B cell (primary cell): ENCODE measurements around the gene SFTPB. TPM values are rescaled to one million over a fixed set of nuclear protein-coding genes. Genes with fewer than 3 reads are reported as not detected.

Experiments
- ATAC-seq: fragments of 200-7000 bp; cut with Tn5 transposase; one replicate; pipeline ENCODE4 v1.10.0; 2021; ENCODE audit warnings: low read depth, mild to moderate bottlenecking, moderate number of reproducible peaks, moderate library complexity
- CTCF ChIA-PET: fragments of 350-600 bp; sonication (Branson Sonifier 250); formaldehyde crosslinking; loops from one replicate; lab custom pipeline; 2021; ENCODE audit warnings: antibody characterized with exemption, inconsistent platforms; lab: Charles Lee
- POLR2A ChIA-PET: fragments of 350-600 bp; sonication (Branson Sonifier 250); formaldehyde crosslinking; loops from one replicate; lab custom pipeline; 2021; ENCODE audit warnings: antibody characterized with exemption; lab: Charles Lee
- DNase-seq: peaks from one replicate; pipeline ENCODE4 v3.0.0; 2013
- H2AFZ ChIP-seq: 2 replicates; pipeline ENCODE4 v1.6.1; 2012; ENCODE audit warnings: mild to moderate bottlenecking, low read depth, low read length; ENCODE audit not compliant: insufficient read depth, poor library complexity, severe bottlenecking
- H3K27ac ChIP-seq, 2 donors: 1 replicate in 1 of 2; 2 replicates in 1 of 2; pipeline ENCODE4 v1.5.1; 2012 to 2013; ENCODE audit warnings: low read length in 2 of 2, mild to moderate bottlenecking in 2 of 2, moderate library complexity in 1 of 2
- H3K27me3 ChIP-seq, 4 experiments: fragments of 200-600 bp in 1 of 4; sonication (generic) in 1 of 4; replicated peaks in 1 of 4; 1 replicate in 2 of 4; 2 replicates in 2 of 4; pipeline versions ENCODE4 v1.6.1 to v1.7.0; 2013 to 2016; ENCODE audit warnings: low read length in 3 of 4, mild to moderate bottlenecking in 2 of 4, mixed read lengths in 1 of 4, moderate library complexity in 1 of 4; ENCODE audit not compliant: insufficient read depth in 4 of 4, control insufficient read depth in 3 of 4; ENCODE audit errors: control extremely low read depth in 1 of 4
- H3K36me3 ChIP-seq, 2 experiments: replicated peaks in 1 of 2; 1 replicate in 1 of 2; 2 replicates in 1 of 2; pipeline versions ENCODE4 v1.6.1 to v1.7.1; 2013; ENCODE audit warnings: low read length in 1 of 2; ENCODE audit not compliant: insufficient read depth in 2 of 2, control insufficient read depth in 1 of 2; ENCODE audit errors: control extremely low read depth in 1 of 2, extremely low read depth in 1 of 2
- H3K4me1 ChIP-seq, 2 donors: fragments of 200-600 bp in 1 of 2; sonication (generic) in 1 of 2; 1 replicate in 1 of 2; 2 replicates in 1 of 2; pipeline versions ENCODE4 v1.5.1 to v1.6.1; 2013 to 2017; ENCODE audit warnings: low read length in 2 of 2; ENCODE audit not compliant: control insufficient read depth in 2 of 2, insufficient read depth in 2 of 2
- H3K4me2 ChIP-seq: replicated peaks from 2 replicates; pipeline ENCODE3; 2012; ENCODE audit warnings: mild to moderate bottlenecking, low read depth, low read length; ENCODE audit not compliant: poor library complexity, severe bottlenecking
- H3K4me3 ChIP-seq, 5 experiments: fragments of 200-600 bp in 1 of 5; sonication (generic) in 1 of 5; 1 replicate in 3 of 5; 2 replicates in 2 of 5; pipeline versions ENCODE4 v1.5.1 to v1.7.0; 2011 to 2016; ENCODE audit warnings: low read length in 4 of 5, mild to moderate bottlenecking in 4 of 5, low read depth in 2 of 5, control low read depth in 1 of 5, moderate library complexity in 1 of 5; ENCODE audit not compliant: insufficient read depth in 1 of 5; ENCODE audit errors: control extremely low read depth in 1 of 5, extremely low read depth in 1 of 5
- H3K79me2 ChIP-seq: fragments of 200-600 bp; sonication (generic); one replicate; pipeline ENCODE4 v1.6.0; 2016; ENCODE audit warnings: low read length; ENCODE audit not compliant: control insufficient read depth, insufficient read depth
- H3K9ac ChIP-seq: fragments of 200-600 bp; sonication (generic); 2 replicates; pipeline ENCODE4 v1.6.1; 2017; ENCODE audit warnings: mild to moderate bottlenecking, low read length, moderate library complexity
- H3K9me3 ChIP-seq, 3 donors: one replicate each; pipeline versions ENCODE4 v1.6.1 to v1.7.1; 2013; ENCODE audit warnings: low read length in 2 of 3; ENCODE audit not compliant: control insufficient read depth in 2 of 3, insufficient read depth in 1 of 3; ENCODE audit errors: control extremely low read depth in 1 of 3
- H4K20me1 ChIP-seq: 2 replicates; pipeline ENCODE4 v1.6.0; 2012; ENCODE audit warnings: mild to moderate bottlenecking, low read length; ENCODE audit not compliant: insufficient read depth, control insufficient read depth, poor library complexity, severe bottlenecking
- H3K27ac Mint-ChIP-seq: one replicate; pipeline ENCODE4 v1.8.0; 2021; ENCODE audit warnings: mixed read lengths
- H3K27me3 Mint-ChIP-seq: one replicate; pipeline ENCODE4 v1.8.0; 2021; ENCODE audit warnings: mixed read lengths
- H3K4me1 Mint-ChIP-seq: one replicate; pipeline ENCODE4 v1.8.0; 2021; ENCODE audit warnings: mixed read lengths
- H3K4me3 Mint-ChIP-seq: one replicate; pipeline ENCODE4 v1.8.0; 2021; ENCODE audit warnings: mixed read lengths
- H3K9me3 Mint-ChIP-seq: one replicate; pipeline ENCODE4 v1.8.0; 2022; ENCODE audit warnings: mixed read lengths; ENCODE audit not compliant: insufficient read depth
- CTCF ChIP-seq: fragments of 200-600 bp; IDR thresholded peaks from one replicate; pipeline ENCODE4 v1.8.0; 2022; ENCODE audit warnings: antibody characterized with exemption, mild to moderate bottlenecking
- EZH2 ChIP-seq: IDR thresholded peaks from 2 replicates; pipeline ENCODE4 v1.6.1; 2012; ENCODE audit warnings: borderline replicate concordance, low read depth, mild to moderate bottlenecking, moderate library complexity, low read length; ENCODE audit not compliant: insufficient read depth, poor library complexity, severe bottlenecking
- WGBS: methylation state at CpG from one replicate; pipeline ENCODE4 v1.1.5; 2013; ENCODE audit warnings: missing lambda C conversion rate; ENCODE audit not compliant: insufficient coverage; 5-methylcytosine and 5-hydroxymethylcytosine counted together
- intact Hi-C: fragments of 100-400 bp; cut with micrococcal nuclease; formaldehyde crosslinking; loops from one replicate; pipeline ENCODE4 v1.10.0; 2022
- polyA plus RNA-seq: library from polyadenylated mRNA; depleted of rRNA; stranded (reverse); fragments of >200 nt; gene quantifications from 2 replicates; pipeline ENCODE4 v1.2.3, GENCODE V29; 2012
- total RNA-seq, 2 donors: library from RNA; stranded (reverse); fragments of 120-200 nt in 1 of 2; gene quantifications; 1 replicate in 1 of 2; 2 replicates in 1 of 2; pipeline versions ENCODE4 v1.2.3 to v1.2.4, GENCODE V29; 2013 to 2022

Gene SFTPB
- total and polyA plus RNA-seq, 2 donors (not counting 1 experiment from before 2014, with no cell fraction given): not detected

- TF ChIP-seq EZH2: no peak
- peak; percentile 99 for TF ChIP-seq CTCF
- Histone ChIP-seq H3K4me1 (peaks cover 0 to 7% of the 10 kb centered on the region in 2 donors), H3K27me3 (peaks cover 0 to 17% (median 6%) of the 10 kb centered on the region in 4 experiments), H3K27ac (no peak overlapping the region), H3K9me3 (peaks cover 0 to 4% (median 0%) of the 10 kb centered on the region in 3 donors), H2AFZ (peak overlapping the region; percentile 60), H3K4me2 (peak overlapping the region; percentile 59), H3K9ac (no peak overlapping the region), H4K20me1 (no peaks in the 10 kb centered on the region), H3K4me3 (no peak overlapping the region), H3K36me3 (no peaks in the 10 kb centered on the region), H3K79me2 (no peaks in the 10 kb centered on the region)
- peaks cover 7% of the 10 kb centered on the region for H3K4me1 Mint-ChIP-seq
- H3K27ac Mint-ChIP-seq: no peak overlapping the region
- peaks cover 24% of the 10 kb centered on the region for H3K27me3 Mint-ChIP-seq
- intact Hi-C loops: loop anchor here (1.0 to 2.0 kb wide), 2 partner anchors 28 to 136 kb away; no protein-coding TSS in a partner anchor
- H3K9me3 Mint-ChIP-seq: no peaks in the 10 kb centered on the region
- DNase-seq: peak; percentile 82
- 13% methylated on average over 21 of the region's 25 CpGs for WGBS
- peak overlapping the region; percentile 18 for H3K4me3 Mint-ChIP-seq
- peak; percentile 99 for ATAC-seq
- POLR2A ChIA-PET: no interaction called here
- CTCF ChIA-PET: interaction anchor here (0.6 to 4.6 kb wide), 17 partner anchors 12 to 741 kb away, joined by 3 to 75 read pairs (median 4); no protein-coding TSS in a partner anchor
Measured at GRCh38 chr2:85678794-85679672, 11.0 kb upstream of the SFTPB start.

- DNase-seq (no peak), ATAC-seq (no peak)
- Histone ChIP-seq H3K4me1 (peaks cover 0 to 7% of the 10 kb centered on the region in 2 donors), H3K4me2 (no peak overlapping the region), H3K27ac (no peak overlapping the region), H3K9me3 (peaks cover 0 to 4% (median 0%) of the 10 kb centered on the region in 3 donors), H2AFZ (no peak overlapping the region), H3K27me3 (peaks cover 0 to 17% (median 6%) of the 10 kb centered on the region in 4 experiments), H4K20me1 (no peaks in the 10 kb centered on the region), H3K79me2 (no peaks in the 10 kb centered on the region), H3K4me3 (no peak overlapping the region), H3K36me3 (no peaks in the 10 kb centered on the region), H3K9ac (no peak overlapping the region)
- no peaks in the 10 kb centered on the region for H3K9me3 Mint-ChIP-seq
- H3K4me1 Mint-ChIP-seq: peaks cover 7% of the 10 kb centered on the region
- H3K4me3 Mint-ChIP-seq: no peak overlapping the region
- peak overlapping the region; percentile 37 for H3K27ac Mint-ChIP-seq
- no peak for TF ChIP-seq EZH2
- no peak for TF ChIP-seq CTCF
- ChIA-PET CTCF (interaction anchor here (0.6 to 4.6 kb wide), 9 partner anchors 11 to 460 kb away, joined by 3 to 75 read pairs (median 4); no protein-coding TSS in a partner anchor), POLR2A (no interaction called here)
- WGBS: 66% methylated on average over 3 of the region's 3 CpGs
- peaks cover 24% of the 10 kb centered on the region for H3K27me3 Mint-ChIP-seq
- intact Hi-C loops: loop anchor here (2.0 kb wide), 1 partner anchor 136 kb away; no protein-coding TSS in a partner anchor
Measured at GRCh38 chr2:85678377-85678776, 10.4 kb upstream of the SFTPB start.
